ENCODE data around the gene TAPT1.

- TF ChIP-seq CTCF (IDR thresholded peaks at IDR 0.05; ENCODE audit: low read length) = no peak
- no peak for TF ChIP-seq EZH2 (IDR thresholded peaks at IDR 0.05; ENCODE audit: borderline replicate concordance, low read length)
Observed at GRCh38 chr4:16259889-16260246, 33.6 kb upstream of the TAPT1 start.

Measured in OCI-LY1 (cell line).